KMS-11 (cell line): ENCODE data around the gene ADGRG3.
"Not testable (repeated sequence)": the region's sequence is repeated elsewhere in the genome, so short reads cannot be mapped to it uniquely, and the experiment has no call there.

Experiments used
- H2AFZ ChIP-seq: fragments of 200-600 bp; sonication (generic); 2 replicates; pipeline ENCODE4 v1.6.1; 2016; ENCODE audit warnings: antibody characterized with exemption, mixed run types, low read depth
- H3K27ac ChIP-seq: fragments of 200-600 bp; sonication (generic); 2 replicates; pipeline ENCODE4 v1.6.1; 2016; ENCODE audit warnings: mild to moderate bottlenecking, mixed run types
- H3K27me3 ChIP-seq: fragments of 200-600 bp; sonication (generic); 2 replicates; pipeline ENCODE4 v1.6.1; 2017; ENCODE audit warnings: mild to moderate bottlenecking, low read depth, mixed run types, moderate library complexity; ENCODE audit not compliant: insufficient read depth
- H3K36me3 ChIP-seq: fragments of 200-600 bp; sonication (generic); 2 replicates; pipeline ENCODE4 v1.6.1; 2017; ENCODE audit warnings: mild to moderate bottlenecking, mixed run types; ENCODE audit not compliant: insufficient read depth
- H3K4me1 ChIP-seq: fragments of 200-600 bp; sonication (generic); 2 replicates; pipeline ENCODE4 v1.6.1; 2016; ENCODE audit warnings: mild to moderate bottlenecking, low read depth, mixed run types; ENCODE audit not compliant: poor library complexity, severe bottlenecking
- H3K4me2 ChIP-seq: fragments of 200-600 bp; sonication (generic); 2 replicates; pipeline ENCODE4 v1.7.0; 2016; ENCODE audit warnings: mild to moderate bottlenecking, mixed run types
- H3K4me3 ChIP-seq: fragments of 200-600 bp; sonication (generic); IDR thresholded peaks from 2 replicates; pipeline ENCODE4 v1.6.1; 2017; ENCODE audit warnings: low read depth, low read length, mixed read lengths; ENCODE audit not compliant: insufficient read depth
- H3K79me2 ChIP-seq: fragments of 200-600 bp; sonication (generic); 2 replicates; pipeline ENCODE4 v1.6.1; 2016; ENCODE audit warnings: low read depth, mixed run types; ENCODE audit not compliant: insufficient read depth
- H3K9ac ChIP-seq: fragments of 200-600 bp; sonication (generic); 2 replicates; pipeline ENCODE4 v1.6.1; 2016; ENCODE audit warnings: mild to moderate bottlenecking, mixed run types
- H4K20me1 ChIP-seq: fragments of 200-600 bp; sonication (generic); 2 replicates; pipeline ENCODE4 v1.6.1; 2016; ENCODE audit warnings: mild to moderate bottlenecking, mixed run types; ENCODE audit not compliant: insufficient read depth
- CTCF ChIP-seq: fragments of 200-600 bp; sonication (generic); conservative IDR thresholded peaks from 2 replicates; pipeline ENCODE4 v1.6.1; 2017; ENCODE audit warnings: low read depth, mild to moderate bottlenecking, antibody characterized with exemption, low read length, moderate library complexity, mixed read lengths

ADGRG3 gene

GRCh38 chr16:57707331-57707730, 39.2 kb downstream of the ADGRG3 start:
- Histone ChIP-seq H3K4me3 (no peak overlapping the region), H3K27me3 (no peaks in the 10 kb centered on the region), H2AFZ (no peak overlapping the region), H3K4me1 (no peaks in the 10 kb centered on the region), H3K9ac (no peak overlapping the region), H3K27ac (no peak overlapping the region), H4K20me1 (no peaks in the 10 kb centered on the region), H3K79me2 (no peaks in the 10 kb centered on the region), H3K4me2 (no peak overlapping the region), H3K36me3 (no peaks in the 10 kb centered on the region)
- TF ChIP-seq CTCF = no peak

GRCh38 chr16:57708168-57708567, 40.1 kb downstream of the ADGRG3 start:
- Histone ChIP-seq H3K36me3 (no peaks in the 10 kb centered on the region), H3K27ac (no peak overlapping the region), H3K4me1 (no peaks in the 10 kb centered on the region), H3K9ac (no peak overlapping the region), H4K20me1 (no peaks in the 10 kb centered on the region), H3K27me3 (no peaks in the 10 kb centered on the region), H3K4me3 (no peak overlapping the region), H3K79me2 (no peaks in the 10 kb centered on the region), H3K4me2 (no peak overlapping the region), H2AFZ (no peak overlapping the region)
- TF ChIP-seq CTCF = no peak

GRCh38 chr16:57709663-57710062, 41.6 kb downstream of the ADGRG3 start:
- no peaks in the 10 kb centered on the region for H3K27me3 ChIP-seq
- TF ChIP-seq CTCF = no peak
- no peak overlapping the region for H3K9ac ChIP-seq

GRCh38 chr16:57711346-57711745, 43.2 kb downstream of the ADGRG3 start:
- no peak overlapping the region for H3K9ac ChIP-seq
- no peak for TF ChIP-seq CTCF
- no peak overlapping the region for H3K4me3 ChIP-seq
- H3K27me3 ChIP-seq = no peaks in the 10 kb centered on the region
- no peak overlapping the region for H3K27ac ChIP-seq
- H3K36me3 ChIP-seq = no peaks in the 10 kb centered on the region
- no peaks in the 10 kb centered on the region for H3K4me1 ChIP-seq
- H2AFZ ChIP-seq = no peak overlapping the region
- no peaks in the 10 kb centered on the region for H4K20me1 ChIP-seq
- H3K79me2 ChIP-seq = no peaks in the 10 kb centered on the region
- H3K4me2 ChIP-seq = no peak overlapping the region

More at GRCh38 chr16:57709663-57710062, 41.6 kb downstream of the ADGRG3 start:
- Histone ChIP-seq H3K4me2 (no peak overlapping the region), H3K27ac (no peak overlapping the region), H3K4me1 (no peaks in the 10 kb centered on the region), H4K20me1 (no peaks in the 10 kb centered on the region), H3K36me3 (no peaks in the 10 kb centered on the region), H3K79me2 (no peaks in the 10 kb centered on the region), H2AFZ (no peak overlapping the region), H3K4me3 (no peak overlapping the region)

- no peaks in the 10 kb centered on the region for H3K4me1 ChIP-seq
- H3K27me3 ChIP-seq = no peaks in the 10 kb centered on the region
These were observed 43.9 kb downstream of the ADGRG3 start for GRCh38 chr16:57711993-57712392.

GRCh38 chr16:57712569-57712968, 44.5 kb downstream of the ADGRG3 start:
- not testable (repeated sequence) for H4K20me1 ChIP-seq, H3K9ac ChIP-seq, H3K36me3 ChIP-seq, H3K79me2 ChIP-seq, H3K4me1 ChIP-seq, H3K4me2 ChIP-seq, H2AFZ ChIP-seq, H3K27me3 ChIP-seq, H3K4me3 ChIP-seq, H3K27ac ChIP-seq

More at GRCh38 chr16:57711993-57712392, 43.9 kb downstream of the ADGRG3 start:
- H3K36me3 ChIP-seq = no peaks in the 10 kb centered on the region
- H3K4me3 ChIP-seq = no peak overlapping the region
- H3K9ac ChIP-seq = no peak overlapping the region
- H3K4me2 ChIP-seq = no peak overlapping the region
- H4K20me1 ChIP-seq = no peaks in the 10 kb centered on the region
- no peak overlapping the region for H3K27ac ChIP-seq
- no peak for TF ChIP-seq CTCF
- no peaks in the 10 kb centered on the region for H3K79me2 ChIP-seq
- no peak overlapping the region for H2AFZ ChIP-seq
